Immature natural killer cell (primary cell): ENCODE measurements around the gene CEACAM16. TPM values are rescaled to one million over a fixed set of nuclear protein-coding genes. Genes with fewer than 3 reads are reported as not detected.
A peak's percentile ranks its signal among the peaks of the same experiment; 100 is the strongest.
"Not testable (repeated sequence)": the region's sequence is repeated elsewhere in the genome, so short reads cannot be mapped to it uniquely, and the experiment has no call there.

Experiments
- DNase-seq, 3 donors: peaks; one replicate each; pipeline ENCODE4 v3.0.0; 2022; ENCODE audit warnings: mixed read lengths in 1 of 3
- H3K27ac Mint-ChIP-seq, 6 donors: one replicate each; pipeline ENCODE4 v1.8.0; 2020; ENCODE audit warnings: mixed read lengths in 6 of 6, mild to moderate bottlenecking in 5 of 6, inconsistent platforms in 4 of 6, moderate library complexity in 3 of 6
- H3K27me3 Mint-ChIP-seq, 3 donors: one replicate each; pipeline ENCODE4 v1.8.0; 2020 to 2021; ENCODE audit warnings: low read depth in 3 of 3, mild to moderate bottlenecking in 3 of 3, mixed read lengths in 3 of 3, moderate library complexity in 3 of 3, inconsistent platforms in 1 of 3
- H3K36me3 Mint-ChIP-seq, 3 donors: one replicate each; pipeline ENCODE4 v1.8.0; 2020; ENCODE audit warnings: mixed read lengths in 3 of 3, inconsistent platforms in 2 of 3, mild to moderate bottlenecking in 2 of 3
- H3K4me1 Mint-ChIP-seq, 2 donors: one replicate each; pipeline ENCODE4 v1.8.0; 2020; ENCODE audit warnings: inconsistent platforms in 2 of 2, mild to moderate bottlenecking in 2 of 2, mixed read lengths in 2 of 2, moderate library complexity in 1 of 2
- H3K4me3 Mint-ChIP-seq, 5 donors: one replicate each; pipeline ENCODE4 v1.8.0; 2020; ENCODE audit warnings: mild to moderate bottlenecking in 5 of 5, mixed read lengths in 5 of 5, inconsistent platforms in 3 of 5, moderate library complexity in 3 of 5
- H3K9me3 Mint-ChIP-seq, 6 donors: one replicate each; pipeline ENCODE4 v1.8.0; 2020; ENCODE audit warnings: mild to moderate bottlenecking in 6 of 6, mixed read lengths in 6 of 6, inconsistent platforms in 4 of 6, moderate library complexity in 3 of 6
- polyA plus RNA-seq, 3 donors: library from polyadenylated mRNA; unstranded; fragments of 300-500 nt; fragmentation: Illumina TruSeq; gene quantifications; one replicate each; pipeline ENCODE4 v1.2.3, GENCODE V29; 2021

CEACAM16 gene
- polyA plus RNA-seq, 3 donors from 2014 or later, result not detected

DNA sequence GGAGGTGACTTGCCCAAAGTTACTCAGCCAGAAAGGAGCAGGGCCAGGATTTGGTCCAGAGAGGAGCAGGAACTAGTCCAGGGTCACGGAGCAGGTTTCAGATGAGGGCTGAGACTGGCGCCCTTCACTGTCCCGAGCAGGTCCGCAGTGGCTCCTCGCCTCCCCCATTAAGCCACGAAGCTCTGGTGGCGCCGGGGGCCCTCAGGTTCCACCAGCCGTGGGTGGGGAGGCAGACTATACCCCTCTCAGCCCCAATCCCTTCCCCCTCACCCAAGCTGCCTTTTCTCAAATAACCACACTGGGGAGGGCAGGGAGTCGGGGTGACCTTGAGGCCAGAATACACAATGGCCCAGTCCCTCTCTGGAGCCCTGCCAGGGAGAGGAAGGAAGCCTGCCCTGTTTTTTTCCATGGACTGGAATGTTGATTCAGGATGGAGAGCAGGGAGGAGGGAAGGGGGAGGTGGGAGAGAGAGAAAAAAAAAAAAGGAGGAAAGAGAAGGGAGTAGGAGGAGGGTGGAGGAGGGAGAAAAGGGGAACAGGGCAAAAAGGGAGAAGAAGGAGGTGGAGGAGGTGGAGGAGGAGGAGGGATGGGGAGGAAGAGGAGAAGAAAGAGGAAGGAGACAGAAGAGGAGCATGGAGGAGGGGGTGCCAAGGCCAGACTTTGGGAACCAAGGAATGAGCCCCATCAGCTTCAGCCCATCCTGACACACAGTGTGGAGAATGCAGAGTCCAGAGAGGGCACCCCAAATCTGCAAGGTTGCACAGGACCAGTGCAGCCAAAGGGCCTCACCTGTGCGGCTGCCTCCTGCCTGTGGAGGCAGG lies 19.7 kb downstream of the CEACAM16 start:
- Mint-ChIP-seq H3K4me1 (peaks cover 7 to 10% of the 10 kb centered on the region in 2 donors), H3K9me3 (no peaks in the 10 kb centered on the region), H3K36me3 (no peaks in the 10 kb centered on the region), H3K27ac (no peak overlapping the region), H3K27me3 (peaks cover 3 to 7% (median 5%) of the 10 kb centered on the region in 3 donors), H3K4me3 (no peak overlapping the region)
- no peak for DNase-seq

DNA sequence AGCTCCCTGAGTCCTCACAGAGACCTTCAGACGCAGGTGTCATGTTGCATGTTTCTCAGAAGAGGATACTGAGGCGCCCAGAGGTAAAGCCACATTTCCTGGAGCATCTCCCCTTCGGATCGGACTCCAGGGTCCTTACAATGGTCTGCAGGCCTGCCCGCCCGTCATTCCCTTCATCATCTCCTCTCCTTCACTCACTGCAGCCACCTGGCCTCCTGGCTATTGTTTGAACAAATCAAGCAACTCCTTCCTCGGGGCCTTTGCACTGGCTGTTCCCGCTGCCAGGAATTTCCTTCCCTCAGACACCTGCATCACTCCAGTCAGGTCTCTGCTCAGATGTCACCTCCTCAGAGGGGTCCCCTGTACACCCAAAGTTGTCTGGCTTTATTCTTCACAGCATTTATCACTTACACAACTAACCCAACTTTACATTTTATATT lies 20.3 kb downstream of the CEACAM16 start:
- no peaks in the 10 kb centered on the region for H3K9me3 Mint-ChIP-seq
- peaks cover 3 to 12% (median 5%) of the 10 kb centered on the region in 3 donors for H3K27me3 Mint-ChIP-seq
- H3K4me3 Mint-ChIP-seq, result no peak overlapping the region
- H3K4me1 Mint-ChIP-seq, result peaks cover 14 to 17% of the 10 kb centered on the region in 2 donors
- H3K27ac Mint-ChIP-seq, result no peak overlapping the region
- no peaks in the 10 kb centered on the region for H3K36me3 Mint-ChIP-seq
- no peak for DNase-seq

DNA sequence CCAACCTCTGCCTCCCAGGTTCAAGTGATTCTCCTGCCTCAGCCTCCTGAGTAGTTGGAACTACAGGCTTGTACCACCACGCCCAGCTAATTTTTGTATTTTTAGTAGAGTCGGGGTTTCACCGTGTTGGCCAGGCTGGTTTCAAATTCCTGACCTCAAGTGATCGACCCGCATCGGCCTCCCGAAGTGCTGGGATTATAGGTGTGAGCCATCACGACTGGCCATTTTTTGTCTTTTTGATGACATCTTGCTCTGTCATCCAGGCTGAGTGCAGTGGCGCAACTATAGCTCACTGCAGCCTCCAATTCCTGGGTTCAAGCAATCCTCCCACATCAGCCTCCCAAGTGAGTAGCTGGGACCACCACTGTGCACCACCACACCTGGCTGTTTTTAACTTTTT lies 21.4 kb downstream of the CEACAM16 start:
- peaks cover 18 to 23% of the 10 kb centered on the region in 2 donors for H3K4me1 Mint-ChIP-seq
- H3K9me3 Mint-ChIP-seq, H3K4me3 Mint-ChIP-seq, H3K27ac Mint-ChIP-seq, DNase-seq, H3K36me3 Mint-ChIP-seq: not testable (repeated sequence)
- peaks cover 0 to 12% (median 6%) of the 10 kb centered on the region in 3 donors for H3K27me3 Mint-ChIP-seq

DNA sequence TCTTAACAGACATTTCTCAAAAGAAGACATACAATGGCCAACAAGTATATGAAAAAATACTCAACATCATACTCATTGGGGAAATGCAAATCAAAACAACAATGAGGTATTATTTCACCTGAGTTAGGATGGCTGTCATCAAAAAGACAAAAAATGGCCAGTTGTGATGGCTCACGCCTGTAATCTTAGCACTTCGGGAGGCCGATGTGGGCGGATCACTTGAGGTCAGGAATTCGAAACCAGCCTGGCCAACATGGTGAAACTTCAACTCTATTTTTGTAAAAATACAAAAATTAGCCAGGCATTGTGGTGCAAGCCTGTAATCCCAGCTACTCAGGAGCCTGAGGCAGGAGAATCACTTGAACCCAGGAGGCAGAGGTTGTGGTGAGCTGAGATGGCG lies 22.0 kb downstream of the CEACAM16 start:
- Mint-ChIP-seq H3K36me3 (no peaks in the 10 kb centered on the region), H3K9me3 (no peaks in the 10 kb centered on the region), H3K4me1 (peaks cover 18 to 23% of the 10 kb centered on the region in 2 donors), H3K27me3 (peaks cover 0 to 12% (median 6%) of the 10 kb centered on the region in 3 donors), H3K27ac (no peak overlapping the region), H3K4me3 (no peak overlapping the region)
- DNase-seq, result no peak

DNA sequence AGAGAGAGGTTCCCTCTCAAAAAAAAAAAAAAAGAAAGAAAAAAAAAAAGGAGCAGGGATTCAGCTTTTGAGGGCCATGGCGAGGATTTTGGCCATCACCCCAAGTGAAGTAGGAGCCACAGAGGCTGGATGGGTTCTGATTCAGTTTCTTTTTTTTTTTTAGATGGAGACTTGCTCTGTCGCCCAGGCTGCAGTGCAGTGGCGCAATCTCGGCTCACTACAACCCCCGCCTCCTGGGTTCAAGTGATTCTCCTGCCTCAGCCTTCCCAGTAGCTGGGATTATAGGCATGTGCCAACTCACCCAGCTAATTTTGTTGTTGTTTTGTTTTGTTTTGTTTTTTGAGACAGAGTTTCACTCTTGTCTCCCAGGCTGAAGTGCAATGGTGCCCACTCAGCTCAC lies 22.4 kb downstream of the CEACAM16 start:
- not testable (repeated sequence) for DNase-seq, H3K4me3 Mint-ChIP-seq, H3K9me3 Mint-ChIP-seq, H3K27ac Mint-ChIP-seq, H3K36me3 Mint-ChIP-seq
- peaks cover 18 to 23% of the 10 kb centered on the region in 2 donors for H3K4me1 Mint-ChIP-seq
- peaks cover 0 to 12% (median 6%) of the 10 kb centered on the region in 3 donors for H3K27me3 Mint-ChIP-seq

DNA sequence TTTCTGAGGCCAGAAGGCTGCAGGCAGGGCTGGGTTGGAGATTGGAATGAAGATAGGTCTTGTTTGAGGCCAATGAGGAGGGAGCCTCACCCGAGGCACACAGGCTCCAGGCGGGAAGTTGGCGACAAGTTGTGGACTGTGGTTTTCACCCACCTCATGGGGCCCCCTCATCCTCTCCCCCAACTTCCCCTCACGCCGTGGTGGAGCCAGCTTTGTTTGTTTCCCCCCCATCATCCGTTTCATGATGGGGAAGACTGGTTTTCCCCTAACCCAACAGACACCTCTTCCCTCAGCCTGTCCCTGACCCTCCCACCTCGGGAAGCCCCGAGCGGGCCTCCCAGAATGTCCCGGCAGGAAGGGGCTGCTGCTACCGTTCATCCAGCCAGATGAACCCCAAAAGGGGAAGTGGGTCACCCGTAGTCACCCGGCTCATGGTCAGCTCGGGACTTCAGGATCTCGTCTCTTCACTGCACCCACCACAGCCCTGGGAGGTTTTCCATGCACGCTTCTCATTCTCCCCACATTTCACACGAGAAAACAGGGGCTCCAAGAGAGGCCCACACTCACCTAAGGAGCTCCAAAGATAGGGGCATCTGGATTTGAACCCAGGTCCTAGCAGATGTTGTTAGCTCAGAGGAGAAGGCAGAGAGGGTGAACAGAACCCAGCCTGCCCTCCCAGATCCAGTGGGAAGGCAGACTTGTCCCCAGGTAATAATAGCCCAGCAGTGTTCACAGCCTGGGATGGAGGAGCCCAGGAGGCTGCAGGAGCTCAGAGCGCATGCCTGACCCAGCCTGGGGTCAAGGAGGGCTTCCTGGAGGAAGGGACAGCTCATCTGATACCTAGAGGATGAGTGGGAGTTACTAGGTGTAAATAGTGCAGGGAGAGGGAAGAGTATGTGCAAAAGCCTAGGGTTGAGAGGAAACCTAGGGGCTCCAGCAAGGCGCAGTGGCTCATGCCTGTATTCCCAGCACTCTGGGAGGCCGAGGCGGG lies 23.5 kb downstream of the CEACAM16 start:
- H3K4me1 Mint-ChIP-seq, result peaks cover 18 to 23% of the 10 kb centered on the region in 2 donors
- DNase-seq, result peak in 1 of 3 donors; percentile 24

DNA sequence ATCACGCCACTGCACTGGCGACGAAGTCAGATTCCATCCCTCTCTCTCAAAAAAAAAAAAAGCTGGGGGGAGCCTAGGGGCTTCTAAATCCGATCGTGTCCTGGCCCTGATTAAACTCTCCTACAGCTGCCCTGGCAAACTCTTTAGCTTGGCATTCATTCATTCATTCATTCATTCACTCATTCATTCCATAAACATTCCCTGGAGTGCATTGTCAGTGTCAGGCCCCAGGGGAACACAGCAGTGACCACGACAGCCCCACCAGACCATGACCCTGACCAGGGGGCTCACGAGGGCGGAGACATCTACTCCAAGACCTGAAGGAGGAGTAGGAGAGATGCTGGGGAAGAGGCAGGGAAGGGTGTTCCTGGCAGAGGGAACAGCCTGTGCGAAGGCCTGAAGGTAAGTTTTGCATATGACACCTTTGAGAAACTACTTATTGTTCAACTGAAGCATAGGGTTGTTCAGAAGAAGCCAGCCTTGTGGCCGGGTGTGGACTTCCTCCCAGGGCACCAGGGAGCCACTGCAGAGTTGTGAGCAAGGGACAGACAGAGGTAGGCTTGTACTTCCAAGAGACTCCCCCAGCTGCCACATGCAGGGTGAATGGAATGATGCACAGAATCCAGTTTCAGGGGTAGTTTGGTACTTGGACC lies 24.5 kb downstream of the CEACAM16 start:
- H3K36me3 Mint-ChIP-seq, result no peaks in the 10 kb centered on the region
- no peak overlapping the region for H3K4me3 Mint-ChIP-seq
- H3K27me3 Mint-ChIP-seq, result peaks cover 0 to 14% (median 6%) of the 10 kb centered on the region in 3 donors
- peaks cover 27 to 31% of the 10 kb centered on the region in 2 donors for H3K4me1 Mint-ChIP-seq
- no peaks in the 10 kb centered on the region for H3K9me3 Mint-ChIP-seq
- DNase-seq, result no peak
- H3K27ac Mint-ChIP-seq, result peak overlapping the region in 2 of 6 donors; percentile 61 to 71

More for the DNA sequence above, 23.5 kb downstream of the CEACAM16 start:
- Mint-ChIP-seq H3K27me3 (peaks cover 0 to 12% (median 6%) of the 10 kb centered on the region in 3 donors), H3K9me3 (no peaks in the 10 kb centered on the region), H3K4me3 (no peak overlapping the region), H3K36me3 (no peaks in the 10 kb centered on the region), H3K27ac (peak overlapping the region in 1 of 6 donors; percentile 48)

DNA sequence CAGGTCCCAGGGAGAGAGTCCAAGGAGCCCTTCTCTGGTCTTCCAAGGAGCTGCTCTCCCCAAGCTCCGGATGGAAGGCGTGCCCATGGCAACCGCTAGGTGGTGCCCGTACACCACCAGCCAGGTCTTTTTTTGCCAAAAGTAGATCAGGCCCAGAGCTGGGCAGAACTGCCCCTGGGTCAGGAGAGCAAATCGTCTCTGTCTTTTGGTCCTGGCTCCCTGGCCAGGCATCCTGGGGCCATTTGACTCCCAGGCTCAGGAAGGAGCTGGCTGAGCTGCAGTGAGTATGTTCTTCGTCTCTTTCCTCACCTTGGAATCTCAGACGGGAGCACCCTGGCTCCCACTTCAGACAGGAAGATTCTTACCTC lies 25.0 kb downstream of the CEACAM16 start:
- peaks cover 27 to 31% of the 10 kb centered on the region in 2 donors for H3K4me1 Mint-ChIP-seq
- H3K27ac Mint-ChIP-seq, result peak overlapping the region in 4 of 6 donors; percentile 36 to 73 (median 64)
- peak; percentile 81 to 83 (median 82) for DNase-seq
- peaks cover 0 to 14% (median 6%) of the 10 kb centered on the region in 3 donors for H3K27me3 Mint-ChIP-seq
- no peaks in the 10 kb centered on the region for H3K9me3 Mint-ChIP-seq
- H3K4me3 Mint-ChIP-seq, result peak overlapping the region in 1 of 5 donors; percentile 49
- H3K36me3 Mint-ChIP-seq, result no peaks in the 10 kb centered on the region

DNA sequence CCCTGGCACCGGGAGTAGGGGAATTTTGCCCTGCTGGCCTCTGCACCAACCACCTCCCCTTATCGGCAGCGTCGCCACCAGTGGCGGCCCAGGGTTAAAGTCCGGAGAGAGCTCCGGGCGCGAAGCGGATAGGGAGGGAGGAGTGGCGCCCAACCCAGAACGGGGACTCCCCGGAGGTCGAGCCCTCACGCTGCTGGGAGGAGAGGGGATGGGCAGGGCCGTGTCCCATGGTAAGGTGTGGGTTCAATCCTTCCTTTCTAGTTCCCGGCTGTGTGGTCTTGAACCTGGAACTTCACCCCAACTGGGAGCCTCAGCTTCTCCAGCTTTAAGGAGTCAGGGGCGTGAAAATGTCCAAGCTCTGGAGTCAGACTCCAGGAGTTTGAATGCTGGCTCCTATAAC lies 26.3 kb downstream of the CEACAM16 start:
- Mint-ChIP-seq H3K9me3 (no peaks in the 10 kb centered on the region), H3K27ac (no peak overlapping the region), H3K4me1 (peaks cover 27 to 31% of the 10 kb centered on the region in 2 donors), H3K27me3 (peaks cover 2 to 15% (median 6%) of the 10 kb centered on the region in 3 donors), H3K36me3 (no peaks in the 10 kb centered on the region), H3K4me3 (no peak overlapping the region)
- DNase-seq, result no peak

DNA sequence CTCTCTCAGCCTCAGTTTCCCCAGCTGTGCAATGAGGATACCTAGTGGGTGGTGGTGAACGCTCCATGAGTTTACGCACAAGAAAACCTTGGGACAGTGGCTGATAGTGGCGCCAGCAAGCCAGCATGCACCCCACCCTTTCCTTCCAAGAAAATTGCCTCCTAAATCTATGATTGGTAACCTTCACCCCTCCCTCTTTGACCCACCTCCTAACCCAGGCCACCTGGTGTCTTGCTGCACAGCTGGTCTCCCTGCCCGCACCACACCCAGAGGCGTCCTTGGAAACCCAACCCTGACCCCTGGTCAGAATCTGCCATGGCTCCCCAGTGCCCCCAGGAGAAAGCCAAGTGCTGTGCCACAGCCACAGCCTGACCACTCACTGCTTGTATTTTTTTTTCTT lies 26.7 kb downstream of the CEACAM16 start:
- no peak for DNase-seq
- H3K27ac Mint-ChIP-seq, result peak overlapping the region in 1 of 6 donors; percentile 74
- no peaks in the 10 kb centered on the region for H3K36me3 Mint-ChIP-seq
- H3K4me3 Mint-ChIP-seq, result no peak overlapping the region
- no peaks in the 10 kb centered on the region for H3K9me3 Mint-ChIP-seq
- peaks cover 2 to 15% (median 6%) of the 10 kb centered on the region in 3 donors for H3K27me3 Mint-ChIP-seq
- H3K4me1 Mint-ChIP-seq, result peaks cover 27 to 31% of the 10 kb centered on the region in 2 donors

DNA sequence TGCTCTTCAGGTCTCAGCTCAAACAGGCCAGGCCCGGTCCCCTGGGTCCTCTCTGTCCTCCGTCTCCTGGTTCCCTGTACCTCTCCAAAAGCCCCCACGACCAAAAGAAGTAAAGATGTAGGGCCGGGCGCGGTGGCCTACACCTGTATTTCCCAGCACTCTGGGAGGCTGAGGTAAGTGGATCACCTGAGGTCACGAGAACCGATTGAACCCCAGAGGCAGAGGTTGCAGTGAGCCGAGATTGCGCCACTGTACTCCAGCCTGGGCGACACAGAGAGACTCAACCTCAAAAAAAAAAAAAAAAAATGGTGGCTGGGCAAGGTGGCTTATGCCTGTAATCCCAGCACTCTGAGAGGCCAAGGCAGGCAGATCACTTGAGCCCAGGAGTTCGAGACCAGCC lies 27.5 kb downstream of the CEACAM16 start:
- peaks cover 27 to 31% of the 10 kb centered on the region in 2 donors for H3K4me1 Mint-ChIP-seq
- no peaks in the 10 kb centered on the region for H3K36me3 Mint-ChIP-seq
- H3K27me3 Mint-ChIP-seq, result peaks cover 2 to 15% (median 6%) of the 10 kb centered on the region in 3 donors
- no peak overlapping the region for H3K4me3 Mint-ChIP-seq
- H3K27ac Mint-ChIP-seq, result no peak overlapping the region
- no peak for DNase-seq
- no peaks in the 10 kb centered on the region for H3K9me3 Mint-ChIP-seq

DNA sequence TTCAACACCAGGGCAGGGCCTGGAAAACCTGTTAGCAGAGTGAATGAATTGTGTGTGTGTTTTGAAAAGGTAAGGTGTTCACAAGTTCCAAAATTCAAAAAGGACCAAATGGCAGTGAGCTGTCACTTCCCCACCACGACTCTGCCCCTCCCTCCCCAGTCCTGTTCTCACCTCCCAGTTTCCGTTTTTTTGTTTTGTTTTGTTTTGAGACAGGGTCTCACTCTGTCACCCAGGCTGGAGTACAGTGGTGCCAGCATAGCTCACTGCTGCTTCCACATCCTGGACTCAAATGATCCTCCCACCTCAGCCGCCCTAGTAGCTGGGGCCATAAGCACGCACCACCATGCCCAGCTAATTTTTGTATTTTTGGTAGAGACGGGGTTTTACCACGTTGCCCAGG lies 29.2 kb downstream of the CEACAM16 start:
- H3K9me3 Mint-ChIP-seq, result no peaks in the 10 kb centered on the region
- peaks cover 24 to 26% of the 10 kb centered on the region in 2 donors for H3K4me1 Mint-ChIP-seq
- H3K27me3 Mint-ChIP-seq, result peaks cover 4 to 10% (median 9%) of the 10 kb centered on the region in 3 donors
- no peaks in the 10 kb centered on the region for H3K36me3 Mint-ChIP-seq
- H3K27ac Mint-ChIP-seq, result peak overlapping the region in 3 of 6 donors; percentile 64 to 73 (median 69)
- H3K4me3 Mint-ChIP-seq, result peak overlapping the region in 2 of 5 donors; percentile 4 to 31
- no peak for DNase-seq

DNA sequence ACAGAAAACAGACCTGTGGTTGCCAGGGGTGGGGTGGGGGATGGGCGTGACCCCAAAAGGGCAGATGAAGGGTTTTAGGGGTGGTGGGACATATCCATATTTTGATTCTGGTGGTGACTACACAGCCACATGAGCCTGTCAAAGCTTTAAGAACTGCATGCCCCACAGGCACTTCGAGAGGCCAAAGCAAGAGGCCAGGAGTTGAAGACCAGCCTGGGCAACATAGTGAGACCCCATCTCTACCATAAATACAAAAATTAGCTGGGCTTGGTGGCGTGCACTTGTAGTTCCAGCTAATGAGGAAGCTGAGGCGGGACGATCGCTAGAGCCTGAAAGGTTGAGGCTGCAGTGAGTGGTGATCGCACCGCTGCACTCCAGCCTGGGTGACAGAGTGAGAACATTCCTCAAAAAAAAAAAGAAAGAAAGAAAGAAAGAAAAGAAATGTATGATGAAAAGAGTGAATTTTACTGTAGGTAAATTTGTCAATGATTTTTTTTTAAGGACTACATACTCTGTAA lies 30.6 kb downstream of the CEACAM16 start:
- H3K27ac Mint-ChIP-seq, result no peak overlapping the region
- peaks cover 3 to 7% (median 4%) of the 10 kb centered on the region in 3 donors for H3K27me3 Mint-ChIP-seq

More for the DNA sequence above, 30.6 kb downstream of the CEACAM16 start:
- H3K4me3 Mint-ChIP-seq, result no peak overlapping the region
- peaks cover 11 to 12% of the 10 kb centered on the region in 2 donors for H3K4me1 Mint-ChIP-seq
- H3K9me3 Mint-ChIP-seq, result no peaks in the 10 kb centered on the region
- no peak for DNase-seq
- no peaks in the 10 kb centered on the region for H3K36me3 Mint-ChIP-seq
